GM23248 (cell line): ENCODE measurements around the gene HLA-DQB2. TPM values are rescaled to one million over a fixed set of nuclear protein-coding genes. Genes with fewer than 3 reads are reported as not detected.
"Not testable (repeated sequence)": the region's sequence is repeated elsewhere in the genome, so short reads cannot be mapped to it uniquely, and the experiment has no call there.

Experiments
- DNase-seq: peaks from one replicate; pipeline ENCODE4 v3.0.0-alpha.2; 2015
- H2AFZ ChIP-seq: fragments of 200-600 bp; sonication (generic); 2 replicates; pipeline ENCODE4 v1.6.1; 2016; ENCODE audit warnings: antibody characterized with exemption
- H3F3A ChIP-seq: fragments of 200-600 bp; sonication (generic); 2 replicates; pipeline ENCODE4 v1.6.1; 2016; ENCODE audit warnings: mild to moderate bottlenecking, antibody characterized with exemption, mixed run types; ENCODE audit not compliant: insufficient read depth
- H3K27ac ChIP-seq: fragments of 200-600 bp; sonication (generic); 2 replicates; pipeline ENCODE4 v1.5.1; 2016; ENCODE audit warnings: mild to moderate bottlenecking
- H3K27me3 ChIP-seq: fragments of 200-600 bp; sonication (generic); replicated peaks from 2 replicates; pipeline ENCODE4 v1.6.1; 2016; ENCODE audit warnings: mild to moderate bottlenecking; ENCODE audit not compliant: insufficient read depth
- H3K36me3 ChIP-seq: fragments of 200-600 bp; sonication (generic); 2 replicates; pipeline ENCODE4 v1.6.1; 2016; ENCODE audit warnings: low read depth, mild to moderate bottlenecking
- H3K4me1 ChIP-seq: fragments of 200-600 bp; sonication (generic); 2 replicates; pipeline ENCODE4 v1.6.1; 2016; ENCODE audit warnings: mild to moderate bottlenecking; ENCODE audit not compliant: insufficient read depth
- H3K4me2 ChIP-seq: fragments of 200-600 bp; sonication (generic); one replicate; pipeline ENCODE4 v1.6.1; 2016; ENCODE audit warnings: mild to moderate bottlenecking; ENCODE audit not compliant: unreplicated experiment
- H3K4me3 ChIP-seq: fragments of 200-600 bp; sonication (generic); 2 replicates; pipeline ENCODE4 v1.5.1; 2016; ENCODE audit warnings: mild to moderate bottlenecking
- H3K79me2 ChIP-seq: fragments of 200-600 bp; sonication (generic); 2 replicates; pipeline ENCODE4 v1.6.1; 2016; ENCODE audit warnings: mild to moderate bottlenecking; ENCODE audit not compliant: insufficient read depth
- H3K9ac ChIP-seq: fragments of 200-600 bp; sonication (generic); 2 replicates; pipeline ENCODE4 v1.6.1; 2016; ENCODE audit warnings: mild to moderate bottlenecking
- H3K9me2 ChIP-seq: fragments of 200-600 bp; sonication (generic); 2 replicates; pipeline ENCODE4 v1.6.1; 2016; ENCODE audit warnings: mixed run types, mild to moderate bottlenecking, moderate library complexity; ENCODE audit not compliant: insufficient read depth
- H3K9me3 ChIP-seq: fragments of 200-600 bp; sonication (generic); one replicate; pipeline ENCODE4 v1.6.1; 2017; ENCODE audit warnings: low read depth
- H4K20me1 ChIP-seq: fragments of 200-600 bp; sonication (generic); 2 replicates; pipeline ENCODE4 v1.6.0; 2016; ENCODE audit not compliant: insufficient read depth
- EZH2 ChIP-seq: fragments of 200-600 bp; sonication (generic); IDR thresholded peaks from 2 replicates; pipeline ENCODE4 v1.6.1; 2018; ENCODE audit warnings: antibody characterized with exemption, mild to moderate bottlenecking; ENCODE audit not compliant: insufficient read depth, poor library complexity, severe bottlenecking
- EZH2phosphoT487 ChIP-seq: fragments of 200-600 bp; sonication (generic); IDR thresholded peaks from 2 replicates; pipeline ENCODE4 v1.6.1; 2018; ENCODE audit warnings: antibody characterized with exemption, moderate library complexity, mild to moderate bottlenecking, low read depth; ENCODE audit not compliant: insufficient read depth
- WGBS, 2 experiments: methylation state at CpG; one replicate each; pipeline ENCODE4 v1.1.6; 2015 to 2017; ENCODE audit warnings: low lambda C conversion rate in 2 of 2, low coverage in 1 of 2; ENCODE audit errors: missing lambda C conversion rate in 2 of 2; 5-methylcytosine and 5-hydroxymethylcytosine counted together
- in situ Hi-C: fragments of 300-500 bp; cut with MboI; formaldehyde crosslinking; loops from 2 replicates; pipeline ENCODE4 v1.15.0; 2020
- polyA plus RNA-seq: library from polyadenylated mRNA; unstranded; fragments of >200 nt; fragmentation: Nextera tagmentation; extraction: Ambion mirVana; gene quantifications from 2 replicates; pipeline ENCODE4 v1.2.1, GENCODE V29; 2016
- total RNA-seq: library from RNA; depleted of rRNA; stranded (reverse); fragments of >200 nt; shearing (Covaris generic); gene quantifications from 2 replicates; pipeline ENCODE4 v1.2.3, GENCODE V29; 2014; rRNA removed

The HLA-DQB2 gene
- not detected in 2 replicates for total RNA-seq
- polyA plus RNA-seq, result not detected in 2 replicates

DNA sequence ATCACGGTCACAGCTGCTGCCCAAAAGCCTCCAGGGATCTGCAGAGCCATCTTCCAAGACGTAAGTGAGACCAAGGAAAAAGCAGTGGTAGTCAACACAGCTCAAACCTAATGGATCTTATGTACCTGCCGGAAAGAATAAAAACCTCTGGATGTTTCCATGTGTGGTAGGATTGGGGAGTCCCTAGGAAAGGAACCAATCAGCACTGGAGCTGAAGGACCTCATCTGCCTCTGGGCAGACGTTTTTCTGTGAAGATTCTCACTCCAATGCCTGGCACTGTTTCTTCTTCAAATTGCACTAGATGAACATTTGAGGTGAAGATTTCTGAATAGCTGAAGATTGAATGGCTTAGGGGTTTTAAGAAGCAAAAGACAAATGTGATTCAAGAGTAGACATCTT, at the start of gene HLA-DQB2:
Gene HLA-DQB2, minus strand, starts transcription at position 112 of the 400 bp plus-strand sequence. Its CDS starts 62 bp downstream, at position 50.
- Histone ChIP-seq H3K9me2 (no peaks in the 10 kb centered on the region), H3K9me3 (no peaks in the 10 kb centered on the region), H3K27me3 (no peaks in the 10 kb centered on the region; the same call in 1 of the 2 replicates), H3F3A (no peaks in the 10 kb centered on the region), H3K79me2 (no peaks in the 10 kb centered on the region), H3K36me3 (no peaks in the 10 kb centered on the region), H3K4me3 (no peak within 1 kb of the TSS), H3K27ac (no peak within 1 kb of the TSS), H3K4me1 (no peaks in the 10 kb centered on the region), H2AFZ (no peak within 1 kb of the TSS), H4K20me1 (no peaks in the 10 kb centered on the region), H3K4me2 (no peak within 1 kb of the TSS), H3K9ac (no peak within 1 kb of the TSS)
- TF ChIP-seq EZH2 (no peak), EZH2phosphoT487 (no peak)
- 28 to 34% methylated on average over 4 of the region's 4 CpGs for WGBS, 2 experiments
- in situ Hi-C loops, result no loop called here
- peak; percentile 3 for DNase-seq

DNA sequence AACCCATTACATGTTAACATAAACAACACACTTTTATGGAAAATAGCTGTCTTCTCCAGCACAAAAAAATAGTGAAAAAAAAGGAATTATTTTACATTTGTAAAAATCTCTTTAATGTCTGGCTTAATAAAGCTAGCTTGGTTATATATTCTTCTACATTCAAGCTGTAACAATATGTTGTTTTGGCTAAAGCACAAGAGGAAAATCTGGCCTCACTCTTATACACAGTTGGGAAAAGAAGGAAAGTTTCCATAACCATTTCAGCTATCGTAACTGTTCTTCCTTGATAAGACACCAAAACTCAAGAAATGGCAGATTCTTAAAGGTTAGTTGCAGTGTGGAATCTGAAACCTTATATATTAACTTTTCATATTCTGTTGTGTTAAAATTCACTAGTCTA, 45.8 kb upstream of the HLA-DQB2 start:
- Histone ChIP-seq H3K9me2 (no peaks in the 10 kb centered on the region), H3K27me3 (peaks cover 29% of the 10 kb centered on the region), H3F3A (no peaks in the 10 kb centered on the region), H3K79me2 (no peaks in the 10 kb centered on the region), H3K27ac (no peak overlapping the region), H3K4me1 (no peaks in the 10 kb centered on the region), H3K4me2 (no peak overlapping the region), H3K4me3 (no peak overlapping the region), H3K9me3 (no peaks in the 10 kb centered on the region), H3K36me3 (no peaks in the 10 kb centered on the region), H4K20me1 (no peaks in the 10 kb centered on the region), H2AFZ (no peak overlapping the region), H3K9ac (no peak overlapping the region)
- WGBS, 2 experiments, result 0% methylated on average over 1 of the region's 1 CpG
- in situ Hi-C loops, result no loop called here
- DNase-seq, result no peak
- TF ChIP-seq EZH2 (no peak), EZH2phosphoT487 (no peak)

DNA sequence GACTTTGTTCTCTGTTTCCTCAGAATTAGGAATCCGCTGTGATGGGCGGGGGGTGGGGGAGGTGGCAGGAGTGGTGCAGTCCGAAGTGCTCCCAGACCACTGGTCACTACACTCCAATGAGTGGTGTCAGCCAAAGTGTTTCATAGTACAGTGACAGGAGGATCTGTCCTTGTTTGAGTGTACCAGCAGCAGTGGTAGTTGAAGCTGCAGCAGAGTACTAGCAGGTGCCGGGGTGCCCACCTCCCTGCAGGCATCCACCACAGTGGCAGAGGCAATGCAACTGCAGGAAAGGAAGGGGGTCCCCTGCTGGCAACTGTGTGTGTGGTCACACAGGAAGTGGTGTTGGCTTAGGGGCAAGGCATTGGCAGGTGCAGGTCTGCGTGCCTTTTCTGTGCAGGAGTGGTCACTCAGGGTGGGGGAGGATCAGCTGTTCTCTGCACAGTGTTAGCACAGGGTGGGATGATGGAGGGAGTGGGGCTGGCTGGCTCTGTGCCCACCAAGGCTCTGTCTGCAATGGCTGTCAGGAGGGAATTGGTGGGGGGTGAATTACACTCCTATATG, 43.8 kb upstream of the HLA-DQB2 start:
- no peak overlapping the region for H3K9ac ChIP-seq
- peaks cover 18% of the 10 kb centered on the region for H3K27me3 ChIP-seq
- no peak overlapping the region for H2AFZ ChIP-seq
- 80 to 82% methylated on average over 5 of the region's 5 CpGs for WGBS, 2 experiments
- H3K4me1 ChIP-seq, result no peaks in the 10 kb centered on the region
- no peak overlapping the region for H3K4me3 ChIP-seq
- no peaks in the 10 kb centered on the region for H4K20me1 ChIP-seq
- no peak for DNase-seq
- no peak overlapping the region for H3K27ac ChIP-seq
- in situ Hi-C loops, result no loop called here
- H3K4me2 ChIP-seq, result no peak overlapping the region
- H3K79me2 ChIP-seq, result no peaks in the 10 kb centered on the region
- no peaks in the 10 kb centered on the region for H3F3A ChIP-seq
- no peaks in the 10 kb centered on the region for H3K9me3 ChIP-seq
- no peaks in the 10 kb centered on the region for H3K36me3 ChIP-seq
- TF ChIP-seq EZH2phosphoT487 (no peak), EZH2 (no peak)
- no peaks in the 10 kb centered on the region for H3K9me2 ChIP-seq

DNA sequence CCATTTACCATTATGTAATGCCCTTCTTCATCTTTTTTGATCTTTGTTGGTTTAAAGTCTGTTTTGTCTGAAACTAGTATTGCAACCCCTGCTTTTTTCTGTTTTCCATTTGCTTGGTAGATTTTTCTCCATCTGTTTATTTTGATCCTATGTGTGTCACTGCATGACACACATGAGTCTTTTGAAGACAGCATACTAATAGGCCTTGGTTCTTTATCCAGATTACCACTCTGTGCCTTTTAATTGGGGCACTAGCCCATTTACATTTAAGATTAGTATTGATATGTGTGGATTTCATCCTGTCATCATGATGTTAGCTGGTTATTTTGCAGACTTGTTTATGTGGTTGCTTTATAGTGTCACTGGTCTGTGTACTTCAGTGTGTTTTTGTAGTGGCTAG, 42.1 kb upstream of the HLA-DQB2 start:
- not testable (repeated sequence) for H3K4me1 ChIP-seq, H3K36me3 ChIP-seq, H4K20me1 ChIP-seq

DNA sequence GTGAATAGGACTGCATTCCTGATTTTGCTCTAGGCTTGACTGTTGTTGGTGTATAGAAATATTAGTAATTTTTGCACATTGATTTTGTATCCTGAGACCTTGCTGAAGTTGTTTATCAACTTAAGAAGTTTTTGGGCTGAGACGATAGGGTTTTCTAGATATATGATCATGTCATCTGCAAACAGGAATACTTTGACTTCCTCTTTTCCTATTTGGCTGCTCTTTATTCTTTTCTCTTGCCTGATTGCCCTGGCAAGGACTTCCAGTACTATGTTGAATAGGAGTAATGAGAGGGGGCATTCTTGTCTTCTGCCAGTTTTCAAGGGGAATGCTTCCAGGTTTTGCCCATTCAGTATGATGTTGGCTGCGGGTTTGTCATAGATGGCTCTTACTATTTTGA, 40.1 kb upstream of the HLA-DQB2 start:
- Histone ChIP-seq H3F3A (no peaks in the 10 kb centered on the region), H3K27ac (no peak overlapping the region), H3K4me2 (no peak overlapping the region), H4K20me1 (no peaks in the 10 kb centered on the region), H3K9me3 (no peaks in the 10 kb centered on the region), H3K79me2 (no peaks in the 10 kb centered on the region), H3K4me3 (no peak overlapping the region), H3K9ac (no peak overlapping the region), H2AFZ (no peak overlapping the region), H3K27me3 (peaks cover 28% of the 10 kb centered on the region), H3K9me2 (no peaks in the 10 kb centered on the region), H3K36me3 (no peaks in the 10 kb centered on the region), H3K4me1 (no peaks in the 10 kb centered on the region)
- no peak for DNase-seq
- WGBS, 2 experiments, result 39 to 43% methylated on average over 2 of the region's 2 CpGs
- in situ Hi-C loops, result no loop called here
- TF ChIP-seq EZH2, result no peak
- no peak for TF ChIP-seq EZH2phosphoT487

More for the DNA sequence above, 42.1 kb upstream of the HLA-DQB2 start:
- H3K27ac ChIP-seq, DNase-seq, H3K9me3 ChIP-seq, H3F3A ChIP-seq, H3K4me2 ChIP-seq, H2AFZ ChIP-seq, in situ Hi-C loops, H3K79me2 ChIP-seq, H3K9ac ChIP-seq, H3K4me3 ChIP-seq, H3K9me2 ChIP-seq: not testable (repeated sequence)
- peaks cover 28% of the 10 kb centered on the region for H3K27me3 ChIP-seq
